Activated CD4-positive, alpha-beta T cell treated with anti-CD3 and anti-CD28 coated beads, Interleukin-2, Interleukin-6, amounts not matched to agents 100 ng/mL and 50 ng/mL, durations not matched to agents 16 hours and 8 hours (primary cell): ENCODE data around the gene TMEM167B.
"Not testable (repeated sequence)": the region's sequence is repeated elsewhere in the genome, so short reads cannot be mapped to it uniquely, and the experiment has no call there.

ENCODE experiments used
- DNase-seq: peaks from one replicate; pipeline ENCODE4 v3.0.0-alpha.2; 2020

Gene TMEM167B

DNA sequence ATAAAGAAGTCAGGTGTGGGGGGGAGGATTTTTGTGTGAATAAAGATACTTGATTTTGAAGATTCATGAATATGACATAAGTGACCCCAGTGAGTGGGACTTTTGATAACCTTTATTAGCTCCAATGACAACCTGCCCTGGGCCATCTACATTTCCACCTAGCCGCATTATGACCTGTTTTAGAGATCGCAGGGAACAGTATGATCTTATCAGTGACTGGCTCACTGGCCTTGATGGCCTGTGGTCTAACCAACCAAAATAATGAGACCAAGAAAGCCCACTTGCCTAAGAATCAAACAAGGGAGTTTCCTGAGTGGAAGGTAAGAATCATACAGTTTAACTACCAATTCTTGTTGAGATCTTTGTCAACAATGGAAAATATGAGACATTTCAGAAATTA lies 25.1 kb downstream of the TMEM167B start:
- peak; percentile 33 for DNase-seq

DNA sequence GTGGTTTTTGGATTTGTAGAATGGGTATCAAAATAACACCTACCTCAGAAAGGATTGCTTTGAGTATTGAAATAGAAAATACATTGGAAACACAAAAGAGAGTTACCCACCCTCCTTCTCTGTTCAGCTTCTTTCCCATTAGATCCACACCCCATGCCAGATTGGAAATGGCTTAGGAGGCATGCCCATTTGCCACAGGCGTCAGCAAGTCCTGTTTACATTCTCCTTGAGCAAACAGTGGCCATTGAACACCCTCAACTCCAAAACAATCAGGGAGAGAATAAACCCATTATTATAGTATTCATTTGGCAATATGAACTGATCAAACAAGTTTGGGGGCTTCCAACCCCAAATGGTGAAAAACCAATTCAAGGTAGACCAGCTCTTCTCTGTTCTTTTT lies 25.7 kb downstream of the TMEM167B start:
- DNase-seq, result no peak

DNA sequence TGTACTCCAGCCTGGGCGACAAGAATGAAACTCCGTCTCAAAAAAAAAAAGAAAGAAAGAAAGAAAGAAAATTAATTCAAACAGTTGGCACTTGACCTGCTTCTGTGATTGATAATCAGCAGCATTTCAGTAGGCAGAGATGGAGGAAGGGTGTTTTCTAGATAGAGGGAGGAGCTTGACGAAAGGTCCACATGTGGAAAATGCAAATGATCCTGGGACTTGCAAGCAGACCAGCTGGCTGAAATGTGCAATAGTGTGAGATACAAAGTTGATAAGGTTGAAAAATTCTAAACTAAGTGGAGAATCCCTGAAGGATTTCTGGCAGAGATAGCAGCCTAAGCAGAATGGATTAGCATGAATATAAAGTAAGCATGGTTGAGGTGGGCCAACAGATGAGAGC lies 27.5 kb downstream of the TMEM167B start:
- no peak for DNase-seq

DNA sequence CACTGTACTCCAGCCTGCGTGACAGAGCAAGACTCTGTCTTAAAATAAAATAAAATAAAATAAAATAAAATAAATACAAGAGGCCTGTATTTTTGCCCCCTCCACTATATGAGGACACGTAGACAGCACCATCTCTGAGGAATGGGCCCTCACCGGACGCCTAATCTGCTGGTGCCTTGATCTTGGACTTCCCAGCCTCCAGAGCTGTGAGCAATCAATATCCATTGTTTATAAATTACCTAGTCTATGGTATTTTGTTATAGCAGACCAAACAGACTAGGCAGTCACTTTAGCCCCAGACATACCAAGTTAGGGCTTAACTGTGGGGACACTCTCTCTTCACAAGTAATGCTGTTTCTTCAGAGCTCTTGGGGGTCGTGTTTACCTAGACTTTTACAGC lies 29.8 kb downstream of the TMEM167B start:
- no peak for DNase-seq

DNA sequence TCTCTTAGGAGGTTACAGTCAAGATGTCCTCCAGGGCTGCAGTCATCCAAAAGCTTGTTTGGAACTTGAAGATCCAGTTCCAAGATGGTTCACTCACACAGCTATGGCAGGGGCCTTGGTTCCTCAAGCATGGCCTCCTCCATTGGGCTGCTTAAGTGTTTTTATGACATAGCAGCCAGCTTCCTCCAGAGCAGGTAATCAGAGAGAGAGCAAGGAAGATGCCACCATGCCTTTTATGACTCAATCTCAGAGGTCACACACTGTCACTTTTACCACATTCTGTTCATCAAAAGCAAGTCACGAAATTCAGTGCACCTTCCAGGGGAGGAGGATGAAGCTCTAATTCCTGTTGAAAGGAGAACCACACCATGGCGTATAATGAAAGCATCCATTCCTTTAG lies 40.5 kb downstream of the TMEM167B start:
- DNase-seq, result peak; percentile 18

DNA sequence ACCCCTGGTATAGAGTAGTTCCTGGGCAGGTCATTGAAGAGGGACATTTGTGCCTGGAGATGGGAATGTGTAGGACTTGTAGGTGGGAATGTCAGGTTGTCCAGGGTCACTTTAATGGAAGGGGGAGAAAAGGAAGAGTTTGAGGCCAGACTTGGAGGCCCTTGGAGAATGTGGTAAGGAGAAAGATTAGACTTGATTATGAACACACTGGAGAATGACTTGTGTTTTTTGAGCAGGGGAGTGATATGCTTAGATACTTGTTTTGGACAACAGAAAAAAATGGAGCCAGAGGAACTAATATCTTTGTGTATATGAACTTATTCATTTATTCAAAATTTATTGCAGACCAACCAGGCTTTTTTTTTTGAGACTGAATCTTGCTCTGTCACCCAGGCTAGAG lies 41.2 kb downstream of the TMEM167B start:
- DNase-seq, result no peak

DNA sequence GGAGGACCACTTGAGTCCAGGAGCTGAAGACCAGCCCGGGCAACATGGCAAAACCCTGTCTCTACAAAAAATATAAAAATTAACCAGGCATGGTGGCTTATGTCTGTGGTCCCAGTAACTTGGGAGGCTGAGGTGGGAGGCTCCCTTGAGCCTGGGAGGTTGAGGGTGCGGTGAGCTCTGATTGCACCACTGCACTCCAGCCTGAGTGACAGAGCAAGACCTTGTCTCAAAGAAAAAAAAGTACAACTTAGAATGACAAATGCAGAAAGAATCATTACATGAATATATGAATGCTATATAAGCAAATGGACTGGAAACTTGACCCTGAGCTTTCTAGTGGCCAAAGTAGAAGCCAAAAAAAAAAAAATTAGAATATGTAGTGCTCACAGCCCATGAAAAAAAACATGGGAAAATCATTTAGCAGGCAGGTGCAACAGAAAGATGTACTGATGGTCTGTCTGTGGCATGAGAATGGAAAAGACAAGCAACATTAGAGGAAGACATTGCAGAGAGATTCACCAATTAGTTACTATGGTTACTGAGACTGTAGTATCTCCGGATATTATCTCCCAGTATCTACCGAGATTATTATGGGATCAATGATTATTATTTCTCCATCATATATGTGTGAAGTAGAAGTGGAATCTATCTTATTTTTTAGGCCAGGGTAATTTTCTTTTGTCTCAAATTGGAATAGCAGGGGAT lies 42.6 kb downstream of the TMEM167B start:
- no peak for DNase-seq

DNA sequence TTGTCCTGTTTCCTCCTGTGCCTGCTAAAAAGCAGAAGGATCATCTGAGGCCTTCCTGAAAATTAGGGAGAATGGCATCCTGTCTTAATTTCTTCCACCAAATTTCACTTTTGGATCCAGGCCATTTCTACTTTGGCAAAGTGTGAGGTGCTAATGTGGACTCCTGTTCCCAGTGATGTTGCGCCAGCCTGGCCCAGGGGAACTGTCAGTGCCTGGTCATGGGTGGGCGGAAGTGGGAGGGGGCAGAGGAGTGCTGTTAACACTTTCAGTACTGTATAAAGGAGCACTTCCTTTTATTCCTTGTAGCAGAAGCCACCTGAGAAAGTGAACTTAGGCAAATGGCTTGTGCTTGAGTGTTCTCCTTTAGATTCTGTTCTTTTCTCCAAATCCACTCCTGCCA lies 43.3 kb downstream of the TMEM167B start:
- DNase-seq, result no peak

DNA sequence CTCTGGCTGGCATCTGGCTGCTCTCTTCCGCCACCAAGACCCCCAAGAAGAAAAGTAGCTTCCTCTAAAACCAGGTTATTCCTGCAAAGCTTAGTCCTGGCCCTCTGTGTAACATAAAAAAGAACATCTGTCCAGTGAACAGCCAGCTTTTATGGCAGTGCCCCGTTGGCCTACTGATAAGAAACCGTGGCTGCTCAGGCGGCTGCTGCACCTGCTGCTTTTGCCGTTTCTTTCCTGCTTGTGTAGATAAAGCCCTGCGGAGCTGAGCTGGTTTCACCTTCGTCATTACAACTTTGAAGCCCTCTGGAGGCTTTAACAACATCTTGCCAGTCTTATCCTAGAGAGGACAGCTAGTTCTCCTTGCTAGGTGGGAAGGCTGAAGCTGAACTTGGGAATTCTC lies 43.9 kb downstream of the TMEM167B start:
- no peak for DNase-seq

DNA sequence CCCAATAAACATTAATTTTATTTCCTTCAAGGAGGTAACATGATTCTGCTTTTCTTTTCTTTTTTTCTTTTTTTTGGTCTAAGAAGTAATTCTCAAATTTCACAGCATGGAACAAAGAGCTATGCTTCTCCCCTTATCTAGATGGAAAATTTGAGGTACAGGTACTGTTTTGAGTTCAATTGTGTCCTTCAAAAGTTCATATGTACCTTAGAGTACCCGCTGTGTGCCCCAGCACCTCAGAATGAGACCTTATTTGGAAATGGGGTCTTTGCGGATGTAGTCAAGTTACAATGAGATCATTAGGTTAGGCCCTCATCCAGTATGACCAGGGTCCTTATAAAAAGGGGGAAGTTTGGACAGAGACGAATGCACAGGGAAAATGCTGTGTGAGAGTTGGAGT lies 45.4 kb downstream of the TMEM167B start:
- no peak for DNase-seq

DNA sequence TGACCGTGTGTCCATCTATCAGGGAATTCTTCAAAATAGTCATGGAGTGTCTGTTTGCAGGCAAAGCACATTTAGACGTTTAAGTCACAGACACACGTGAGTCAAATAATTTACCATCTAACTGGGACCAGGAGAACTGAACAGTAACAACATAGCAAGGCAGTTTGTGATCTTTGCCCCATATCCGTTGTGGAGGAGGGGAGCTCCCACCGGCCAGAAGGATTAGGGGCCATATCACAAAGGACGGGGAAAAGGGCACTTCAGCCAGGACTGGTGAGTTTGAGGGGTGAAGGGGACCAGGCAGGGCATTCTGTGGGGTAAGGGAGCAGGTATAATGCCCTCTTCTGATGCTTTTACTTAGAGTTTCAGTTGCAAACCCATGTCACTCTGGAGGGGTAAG lies 46.2 kb downstream of the TMEM167B start:
- no peak for DNase-seq

DNA sequence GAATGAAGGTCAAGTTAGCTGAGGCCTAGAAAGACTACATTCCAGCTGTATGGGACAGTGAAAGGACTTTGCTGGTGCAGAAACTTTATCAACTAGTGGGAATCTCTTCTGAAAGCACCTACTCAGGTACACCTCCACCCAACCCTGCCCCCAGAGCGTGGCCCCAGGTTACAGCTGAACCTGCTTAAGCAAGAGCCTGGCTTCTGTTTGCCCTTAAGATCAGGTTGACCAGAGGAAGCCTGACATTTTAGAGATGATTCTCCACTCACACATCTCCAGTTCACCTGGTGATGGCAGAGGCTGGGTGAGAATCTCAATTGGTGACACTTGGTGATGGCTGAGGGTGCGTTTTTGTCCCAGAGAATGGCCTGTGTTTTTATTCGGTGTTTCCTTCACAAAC lies 47.4 kb downstream of the TMEM167B start:
- DNase-seq, result no peak

DNA sequence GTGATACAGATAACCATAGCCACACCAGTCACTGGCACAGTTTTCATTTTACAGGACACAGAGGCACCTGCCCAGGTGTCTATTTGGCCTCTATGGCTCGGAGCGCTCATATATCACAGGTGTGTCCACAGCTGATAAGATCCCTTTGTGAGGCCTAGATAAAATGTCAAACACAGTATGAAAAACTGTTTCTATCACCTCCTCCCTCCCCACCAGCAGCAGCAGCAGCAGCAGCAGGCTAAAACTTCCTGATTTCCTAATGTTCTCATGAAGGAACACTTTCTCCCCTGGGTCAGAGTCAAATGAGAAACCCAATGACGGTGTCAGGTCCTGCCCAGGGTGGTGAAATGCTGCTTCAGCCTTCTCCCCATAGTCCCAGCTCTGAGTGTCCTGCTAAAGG lies 47.8 kb downstream of the TMEM167B start:
- DNase-seq, result no peak

DNA sequence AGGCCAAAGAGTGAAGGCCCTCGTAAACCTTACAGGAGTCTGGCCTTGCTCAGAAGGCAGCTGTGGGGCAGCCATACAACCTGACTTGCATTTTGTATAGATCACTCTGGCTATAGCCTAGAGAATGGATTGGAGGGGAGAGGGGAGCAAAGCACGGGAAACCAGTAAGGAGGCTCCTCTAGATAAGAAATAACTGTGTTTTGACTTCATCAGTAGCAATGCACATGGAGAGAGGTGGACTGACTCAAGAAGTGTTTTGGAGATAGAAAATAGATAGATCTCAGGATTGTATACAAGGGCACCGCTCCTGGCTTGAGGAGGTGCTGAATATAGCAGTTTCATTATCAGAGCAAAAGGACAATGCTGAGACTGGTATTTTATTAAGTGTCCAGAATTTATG lies 49.8 kb downstream of the TMEM167B start:
- DNase-seq, result no peak

DNA sequence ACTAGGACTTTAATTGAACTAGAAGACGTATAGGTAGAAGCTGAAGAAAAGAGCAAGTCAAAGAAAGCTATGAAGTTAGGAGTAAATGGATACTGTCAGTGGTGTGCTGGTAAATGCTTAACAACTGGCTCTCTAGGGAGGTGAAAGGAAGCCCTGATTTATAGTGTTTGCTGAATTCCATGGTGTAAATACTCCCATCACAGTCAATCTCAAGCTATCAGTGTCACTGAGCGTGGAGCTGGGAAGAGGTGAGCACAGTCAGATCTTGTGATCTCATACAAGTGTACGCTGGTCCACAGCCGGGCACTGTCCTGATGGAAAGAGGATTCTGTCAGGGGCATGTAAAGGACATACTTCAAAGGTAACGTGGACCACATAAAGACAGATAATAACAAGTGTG lies 51.7 kb downstream of the TMEM167B start:
- no peak for DNase-seq

DNA sequence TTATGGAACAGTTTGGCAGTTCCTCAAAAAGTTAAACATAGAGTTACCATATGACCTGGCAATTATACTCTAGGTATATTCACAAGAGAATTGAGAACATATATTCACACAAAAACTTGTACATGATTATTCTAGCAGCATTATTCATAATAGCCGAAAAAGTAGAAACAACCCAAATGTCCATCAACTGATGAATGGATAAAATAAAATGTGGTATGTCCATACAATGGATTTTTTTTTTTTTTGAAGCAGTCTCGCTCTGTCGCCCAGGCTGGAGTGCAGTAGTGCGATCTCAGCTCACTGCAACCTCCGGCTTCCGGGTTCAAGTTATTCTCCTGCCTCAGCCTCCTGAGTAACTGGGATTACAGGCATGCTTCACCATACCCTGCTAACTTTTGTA lies 52.2 kb downstream of the TMEM167B start:
- not testable (repeated sequence) for DNase-seq
